NCI-H2227 (cell line): Measurements from ENCODE around the gene FAM161B.
A peak's percentile ranks its signal among the peaks of the same experiment; 100 is the strongest.
"Not testable (repeated sequence)": the region's sequence is repeated elsewhere in the genome, so short reads cannot be mapped to it uniquely, and the experiment has no call there.

Experiments
- DNase-seq: peaks from one replicate; lab custom pipeline; 2025; ENCODE audit not compliant: unreplicated experiment; lab: John Stamatoyannopoulos, UW

The FAM161B gene

DNA sequence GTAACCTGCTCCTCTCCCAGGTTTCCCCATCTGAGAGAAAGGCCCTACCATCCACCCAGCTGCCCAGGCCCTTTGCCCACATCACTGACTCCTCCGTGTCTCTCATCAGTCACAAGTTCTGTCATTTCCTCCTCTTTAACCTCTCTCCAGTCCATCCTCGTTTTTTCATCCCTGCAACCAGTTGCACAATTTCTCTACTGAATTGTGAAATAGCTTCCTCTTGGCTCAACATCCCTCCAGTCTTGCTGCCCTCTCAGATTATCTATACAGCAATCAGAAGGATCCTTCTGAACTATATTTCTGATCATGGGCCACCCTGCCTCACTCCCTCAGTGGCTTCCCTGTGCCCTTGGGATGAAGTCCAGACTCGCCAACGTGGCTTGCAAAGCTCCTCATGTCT, 6.8 kb downstream of the FAM161B start:
- no peak for DNase-seq

DNA sequence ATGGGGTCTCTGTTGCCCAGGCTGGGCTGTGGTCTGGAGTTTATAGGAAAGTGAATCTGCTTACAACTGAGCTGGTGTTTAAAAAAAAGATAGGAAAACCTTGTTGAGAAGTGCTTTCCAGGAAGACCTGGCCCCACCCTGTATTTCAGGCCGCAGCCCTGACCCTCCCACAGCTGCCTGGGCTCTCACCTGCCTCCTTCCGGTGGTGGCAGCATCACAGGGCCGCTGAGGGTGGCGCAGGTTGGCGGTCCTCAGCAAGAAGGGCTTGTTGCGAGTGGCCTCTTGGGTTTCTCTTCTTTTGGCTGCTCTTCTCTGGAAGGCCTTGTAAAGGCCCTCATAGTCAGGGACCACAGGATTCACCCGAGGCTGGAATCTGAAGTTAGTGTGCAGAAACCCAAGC, 7.7 kb downstream of the FAM161B start:
- DNase-seq = no peak

DNA sequence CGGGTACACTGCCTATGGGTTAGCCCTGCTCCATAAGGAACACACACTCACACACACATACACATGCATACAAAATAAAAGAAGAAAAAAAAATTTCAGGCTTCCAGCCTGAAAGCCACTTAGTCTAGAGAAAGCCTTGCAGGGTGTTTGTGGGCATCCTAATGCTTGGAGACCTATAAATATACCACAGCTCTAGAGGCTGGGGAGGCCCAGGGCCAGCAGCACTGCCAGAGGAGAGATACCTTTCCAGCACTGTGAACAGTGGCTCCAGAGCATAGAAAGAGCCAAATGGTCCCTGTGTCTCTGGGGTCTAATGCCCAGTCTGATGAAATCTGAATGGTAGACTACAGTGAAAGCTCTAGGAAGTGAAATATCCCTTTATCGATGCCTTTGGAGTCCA, 12.9 kb downstream of the FAM161B start:
- no peak for DNase-seq

DNA sequence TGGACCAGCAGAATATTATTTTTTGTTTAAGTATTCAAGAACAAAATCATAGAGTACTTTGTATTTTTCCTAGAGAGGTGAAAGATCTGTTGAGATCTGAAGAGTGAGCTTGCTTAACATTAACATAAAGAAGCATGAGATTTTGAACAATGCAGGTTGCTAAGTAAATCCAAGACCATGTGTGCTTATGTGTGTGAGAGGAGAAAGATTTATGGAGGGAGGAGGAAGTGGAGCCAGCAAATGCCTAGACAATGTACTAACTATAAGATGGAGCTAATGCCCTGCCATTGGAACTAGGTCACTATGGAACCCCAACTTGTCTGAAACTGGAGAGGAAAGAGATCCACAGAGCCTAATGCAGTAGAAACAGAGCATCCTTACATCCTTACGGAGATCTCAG, 13.3 kb downstream of the FAM161B start:
- no peak for DNase-seq

DNA sequence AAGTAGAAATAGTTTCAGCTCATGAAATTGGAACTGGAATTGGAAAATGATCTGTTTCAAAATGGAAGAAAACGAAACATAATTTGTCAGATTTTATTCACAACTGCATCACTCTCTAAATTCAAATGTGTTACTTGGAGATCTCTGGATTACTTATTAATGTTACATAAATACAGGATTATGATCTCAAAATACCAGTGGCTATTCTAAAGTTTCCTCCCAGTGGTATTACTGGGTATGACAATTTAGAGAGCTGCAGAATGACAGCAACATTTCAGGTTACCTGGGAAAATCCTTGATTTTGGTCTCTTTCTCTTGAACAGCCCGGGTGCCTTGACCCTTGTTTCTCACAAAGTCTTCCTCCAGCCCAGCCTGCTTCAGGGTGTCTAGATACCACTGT, 14.2 kb downstream of the FAM161B start:
- DNase-seq = peak; percentile 11

DNA sequence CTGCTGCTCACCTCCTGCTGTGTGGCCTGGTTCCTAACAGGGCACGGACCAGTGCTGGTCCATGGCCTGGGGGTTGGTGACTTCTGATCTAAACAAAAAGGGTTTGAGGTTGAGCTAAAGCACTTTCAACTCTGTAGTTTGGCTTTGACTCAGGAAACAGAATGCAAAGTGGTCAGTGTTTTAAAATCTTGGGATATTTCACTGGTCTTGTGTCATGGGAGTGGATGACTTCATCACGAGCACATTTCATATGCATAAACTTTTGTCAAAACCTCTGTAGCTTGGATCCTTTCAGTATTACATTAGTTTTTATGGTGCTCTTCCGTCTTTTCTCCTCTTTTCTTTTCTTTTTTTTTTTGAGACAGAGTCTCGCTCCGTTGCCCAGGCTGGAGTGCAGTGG, 25.6 kb downstream of the FAM161B start:
- no peak for DNase-seq

DNA sequence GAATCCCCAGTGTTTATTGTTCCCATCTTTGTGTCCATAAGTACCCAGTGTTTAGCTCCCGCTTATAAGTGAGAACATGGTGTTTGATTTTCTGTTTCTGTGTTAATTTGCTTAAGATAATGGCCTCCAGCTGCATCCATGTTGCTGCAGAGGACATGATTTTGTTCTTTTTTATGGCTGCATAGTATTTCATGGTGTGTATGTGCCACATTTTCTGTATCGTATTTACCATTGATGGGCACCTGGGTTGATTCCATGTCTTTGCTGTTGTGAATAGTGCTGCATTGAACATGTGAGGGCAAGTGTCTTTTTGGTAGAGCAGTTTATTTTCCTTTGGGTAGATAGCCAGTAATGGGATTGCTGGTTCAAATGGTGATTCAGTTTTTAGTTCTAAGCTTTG, 30.4 kb downstream of the FAM161B start:
- DNase-seq = not testable (repeated sequence)

DNA sequence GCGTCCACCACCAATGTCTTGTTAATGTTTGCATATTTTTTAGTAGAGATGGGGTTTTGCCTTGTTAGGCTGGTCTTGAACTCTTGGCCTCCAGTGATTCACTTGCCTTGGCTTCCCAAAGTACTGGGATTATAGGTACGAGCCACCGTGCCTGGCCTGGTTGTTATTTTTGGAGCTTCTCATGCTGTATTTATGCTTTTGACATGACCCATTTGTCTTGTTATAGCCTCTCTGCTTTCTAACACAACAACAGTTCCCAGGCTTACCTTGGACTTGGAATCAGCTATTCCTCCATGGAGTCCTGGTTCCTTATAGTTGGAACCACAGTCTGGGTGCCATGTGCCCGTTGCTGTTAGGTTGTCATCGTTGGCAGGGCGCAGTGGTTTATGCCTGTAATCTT, 33.6 kb downstream of the FAM161B start:
- DNase-seq = no peak

DNA sequence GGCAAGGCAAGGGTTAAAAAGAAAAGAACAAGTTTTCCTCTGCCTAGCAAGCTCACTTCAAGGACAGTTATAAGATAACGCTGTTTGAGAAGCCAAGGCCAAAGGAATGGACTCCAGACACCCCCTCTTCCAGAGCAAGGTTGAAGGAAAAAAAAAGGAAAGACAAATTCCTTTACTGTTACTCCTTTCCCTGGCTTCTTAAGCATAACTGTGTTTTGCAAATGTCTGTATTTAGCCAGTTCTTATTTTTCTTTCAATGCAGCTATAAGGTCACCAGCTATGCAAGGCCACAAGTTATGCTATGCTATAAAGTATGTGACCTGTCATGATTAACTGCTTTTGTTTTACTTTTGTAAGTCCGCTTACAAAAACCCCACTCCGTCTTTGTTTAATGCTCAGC, 36.6 kb downstream of the FAM161B start:
- no peak for DNase-seq

DNA sequence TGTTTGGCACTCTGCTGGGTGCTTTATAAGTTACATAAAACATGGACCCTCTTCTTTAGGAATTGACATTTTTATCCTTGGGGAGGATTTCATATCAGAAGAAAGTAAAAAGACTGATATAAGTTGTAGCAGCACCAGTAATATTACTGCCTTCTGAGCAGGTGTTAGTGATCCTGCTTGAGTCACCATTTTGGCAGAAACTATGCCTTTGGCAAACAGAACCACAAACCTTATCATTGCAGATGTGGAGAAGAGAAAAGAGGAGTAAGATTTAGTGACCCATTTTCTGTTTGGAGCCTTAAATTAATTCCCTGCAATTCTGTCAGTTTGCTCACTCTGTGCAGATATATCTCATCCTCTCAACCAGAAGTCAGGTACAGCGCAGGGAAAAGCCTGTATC, 40.2 kb downstream of the FAM161B start:
- DNase-seq = no peak

DNA sequence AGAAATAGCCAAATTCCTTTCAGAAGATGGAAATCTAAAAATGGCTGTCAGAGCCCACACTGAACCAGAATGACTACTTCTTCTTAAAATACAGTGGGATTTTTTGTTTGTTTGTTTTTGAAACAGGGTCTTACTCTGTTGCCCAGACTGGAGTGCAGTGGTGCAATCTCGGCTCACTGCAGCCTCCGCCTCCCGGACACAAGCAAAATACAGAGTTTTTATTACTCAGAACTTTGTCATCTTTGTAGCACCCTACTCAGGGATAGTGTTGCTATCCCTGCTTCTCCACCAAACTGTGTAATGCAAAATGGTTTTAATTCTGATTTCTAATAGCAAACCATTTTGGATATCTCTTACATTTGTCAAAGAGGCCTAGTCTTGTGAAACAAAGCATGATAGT, 46.9 kb downstream of the FAM161B start:
- no peak for DNase-seq

DNA sequence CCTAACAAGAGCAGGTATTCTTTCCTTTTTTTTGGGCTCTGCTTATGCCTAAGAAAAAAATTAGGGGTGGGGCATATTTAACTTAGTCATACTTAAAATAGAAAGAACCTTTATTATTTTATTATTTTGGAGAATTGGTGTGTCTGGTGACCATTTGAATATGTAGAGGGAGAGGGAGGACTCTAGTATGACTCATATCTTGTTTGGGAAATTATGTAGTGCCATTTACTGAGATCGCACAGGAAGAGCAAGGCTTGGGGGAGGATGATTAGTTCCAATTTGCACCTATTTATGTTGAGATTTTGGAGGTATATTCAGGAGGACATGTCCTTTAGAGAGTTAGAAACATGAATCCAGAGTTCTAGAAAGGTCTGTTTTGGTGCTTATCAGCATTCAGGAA, 53.4 kb downstream of the FAM161B start:
- no peak for DNase-seq

DNA sequence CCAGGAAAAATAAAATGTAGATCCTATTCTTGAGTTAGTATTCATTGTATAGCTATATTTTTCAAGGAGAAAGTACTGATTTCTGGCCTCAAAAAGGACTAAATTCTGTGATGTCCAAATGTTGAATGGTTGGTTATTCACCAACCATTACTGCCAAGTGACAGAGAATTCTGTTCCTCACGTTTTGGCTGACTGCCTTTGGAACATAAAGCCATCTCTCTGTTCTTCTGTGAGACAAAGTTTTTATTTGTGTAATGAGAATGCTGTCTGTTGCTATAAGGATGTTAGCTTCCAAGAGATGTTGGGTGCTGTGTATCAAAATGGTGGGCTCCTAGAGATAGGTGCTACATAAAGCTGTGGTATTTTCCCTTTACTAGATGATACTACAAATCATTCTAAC, 54.0 kb downstream of the FAM161B start:
- no peak for DNase-seq

DNA sequence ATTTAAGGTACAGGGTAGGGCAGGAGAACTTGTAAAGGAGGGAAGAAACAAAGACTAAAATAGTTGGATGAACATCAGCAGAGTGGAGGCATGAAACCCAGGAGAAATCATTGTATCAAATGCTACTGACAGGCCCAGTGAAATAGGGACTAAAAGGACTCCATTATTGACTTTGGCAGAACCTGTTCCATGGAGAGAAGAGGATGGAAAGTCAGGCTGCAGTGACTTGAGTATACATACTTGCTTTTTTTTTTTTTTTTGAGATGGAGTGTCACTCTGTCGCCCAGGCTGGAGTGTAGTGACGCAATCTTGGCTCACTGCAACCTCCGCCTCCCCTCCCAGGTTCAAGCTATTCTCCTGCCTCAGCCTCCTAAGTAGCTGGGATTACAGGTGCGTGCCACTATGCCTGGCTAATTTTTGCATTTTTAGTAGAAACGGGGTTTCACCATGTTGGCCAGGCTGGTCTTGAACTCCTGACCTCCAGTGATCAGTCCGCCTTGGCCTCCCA, 55.7 kb downstream of the FAM161B start:
- not testable (repeated sequence) for DNase-seq

DNA sequence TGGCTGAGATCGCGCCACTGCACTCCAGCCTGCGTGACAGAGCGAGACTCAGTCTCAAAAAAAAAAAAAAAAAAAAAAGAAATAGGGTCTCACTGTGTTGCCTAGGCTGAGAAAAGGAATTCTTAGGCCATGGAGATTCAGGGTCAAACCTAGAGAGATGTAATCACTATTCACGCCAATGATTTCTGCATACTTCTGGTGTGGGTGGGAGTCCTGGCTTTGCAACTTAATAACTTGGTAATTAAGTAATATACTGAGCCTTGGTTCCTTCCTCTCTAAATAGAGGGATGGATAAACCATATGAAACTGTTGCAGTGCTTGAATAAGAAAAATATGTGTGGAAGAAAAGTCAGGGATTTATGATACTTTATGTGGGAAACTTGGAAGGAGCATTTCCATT, 60.5 kb downstream of the FAM161B start:
- no peak for DNase-seq

DNA sequence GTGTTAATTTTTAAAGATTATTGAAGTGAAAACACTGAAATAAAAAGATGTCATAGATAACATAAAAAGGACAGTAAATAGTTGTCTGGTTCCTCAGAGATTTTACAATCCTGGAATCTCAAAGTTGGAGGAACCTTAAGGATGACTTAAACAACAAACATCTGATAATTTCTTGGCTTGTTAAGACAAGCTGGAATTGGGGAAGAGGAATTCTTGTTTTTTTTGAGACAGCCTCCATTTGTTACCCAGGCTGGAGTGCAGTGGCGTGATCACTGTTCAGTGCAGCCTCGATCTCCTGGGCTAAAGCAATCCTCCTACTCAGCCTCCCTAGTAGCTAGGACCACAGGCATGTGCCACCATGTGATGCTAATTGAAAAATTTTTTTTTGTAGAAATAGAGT, 60.9 kb downstream of the FAM161B start:
- no peak for DNase-seq

DNA sequence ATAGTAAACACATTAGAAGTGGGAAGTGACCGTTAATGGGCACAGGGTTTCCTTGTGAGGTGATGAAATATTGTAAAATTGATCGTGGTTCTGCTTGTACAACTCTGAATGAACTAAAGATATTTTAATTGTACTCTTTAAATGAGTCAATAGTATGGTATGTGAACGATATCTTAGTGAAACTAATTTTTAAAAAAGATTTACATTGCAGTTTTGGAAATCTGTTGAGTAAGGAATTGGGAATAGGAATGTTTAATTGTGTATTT, 61.5 kb downstream of the FAM161B start:
- DNase-seq = no peak

DNA sequence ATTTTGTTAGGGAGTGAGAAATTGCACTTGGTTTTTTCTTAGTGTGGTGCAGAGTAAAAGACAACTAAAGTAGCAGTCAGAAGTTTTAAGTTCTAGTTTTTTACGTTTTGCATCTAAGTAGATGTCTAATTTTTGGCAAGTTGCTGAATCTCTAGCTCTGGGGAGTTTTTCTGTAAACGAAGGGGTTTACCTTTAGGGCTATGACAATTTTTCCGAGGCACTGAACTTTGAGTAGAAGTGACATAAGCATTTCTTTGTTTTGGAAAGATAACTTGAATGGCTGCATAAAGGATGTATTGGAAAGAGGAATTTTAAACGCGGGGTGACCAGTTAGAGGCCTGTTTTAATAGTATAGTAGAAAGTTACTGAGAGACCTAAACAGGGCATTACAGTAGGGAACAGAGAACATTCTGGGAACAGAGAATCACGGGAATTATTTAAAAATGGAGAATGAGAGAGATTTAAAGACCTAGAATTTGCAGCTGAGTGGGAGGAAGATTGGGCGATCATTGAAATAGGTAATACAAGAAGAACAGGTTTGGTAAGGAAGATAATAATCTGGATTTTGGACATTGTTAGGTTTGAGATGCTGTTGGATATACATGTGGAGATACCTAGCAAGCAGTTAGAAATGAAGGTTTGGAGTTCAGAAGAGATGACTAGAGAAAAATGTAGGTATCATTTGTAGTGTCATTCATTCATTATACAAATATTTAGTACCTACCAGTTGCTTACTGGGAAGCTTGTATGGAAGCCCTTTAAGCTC, 62.0 kb downstream of the FAM161B start:
- no peak for DNase-seq

DNA sequence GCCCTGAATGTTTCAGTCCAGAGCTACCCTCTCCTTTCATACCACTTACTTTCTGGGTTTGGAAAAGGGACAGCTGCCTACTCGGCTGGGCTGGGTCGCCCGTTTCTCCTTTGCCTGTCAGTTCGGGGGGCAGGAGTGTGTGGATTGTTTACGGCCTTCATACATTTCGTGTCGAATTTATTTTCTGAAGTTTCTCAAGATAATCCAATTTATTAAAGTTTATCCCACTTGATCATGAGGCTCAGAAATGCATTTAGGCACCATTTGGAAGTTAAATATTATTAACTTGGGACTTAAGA, 62.6 kb downstream of the FAM161B start:
- no peak for DNase-seq

DNA sequence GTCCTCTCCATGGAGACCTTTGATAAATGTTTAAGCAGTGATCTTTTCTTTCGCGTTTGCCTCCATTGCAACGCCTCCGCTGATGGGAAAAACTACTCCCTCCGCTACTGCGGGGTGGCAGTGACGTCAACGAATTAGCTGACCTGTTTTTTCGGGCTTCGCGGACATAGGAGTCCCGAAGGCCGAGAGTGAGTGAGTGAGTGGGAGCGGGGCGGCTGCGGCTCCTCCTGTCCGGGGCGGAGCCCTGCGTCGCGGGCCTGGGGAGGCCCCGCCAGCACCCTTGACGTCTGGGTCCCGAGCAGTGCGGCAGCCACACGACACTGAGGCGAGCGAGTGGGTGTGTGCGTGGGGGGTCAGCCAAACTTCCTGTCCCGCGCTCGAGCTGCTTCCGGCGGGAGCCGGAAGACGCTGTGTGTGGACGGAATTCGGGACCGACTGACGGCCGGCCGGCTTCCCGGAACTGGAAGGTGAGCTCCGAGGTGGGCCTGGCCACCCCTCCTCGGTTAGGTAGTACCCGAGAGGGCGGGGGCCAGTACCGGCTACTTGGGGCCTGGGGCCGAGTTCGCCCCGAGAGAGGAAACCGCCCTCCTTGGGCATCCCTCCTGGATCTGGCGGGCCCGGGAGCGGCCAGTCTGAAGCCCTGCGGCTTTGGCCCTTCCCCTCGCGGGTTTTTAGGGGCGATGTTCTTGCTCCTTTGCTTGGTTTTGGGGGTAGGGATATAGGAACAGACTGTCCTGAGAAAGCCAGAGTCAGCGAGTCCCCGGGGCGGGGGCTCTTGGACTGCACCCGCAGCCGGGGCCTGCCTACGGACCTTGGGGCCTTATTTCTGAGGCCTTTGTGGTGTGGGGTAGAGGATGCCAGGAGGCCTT, 63.2 kb downstream of the FAM161B start, which contains the start of gene ZNF410:
Gene ZNF410, plus strand, starts transcription at position 411 of the 869 bp plus-strand sequence. CDS start 5,317 bp downstream, outside the sequence.
- DNase-seq = peak; percentile 96

DNA sequence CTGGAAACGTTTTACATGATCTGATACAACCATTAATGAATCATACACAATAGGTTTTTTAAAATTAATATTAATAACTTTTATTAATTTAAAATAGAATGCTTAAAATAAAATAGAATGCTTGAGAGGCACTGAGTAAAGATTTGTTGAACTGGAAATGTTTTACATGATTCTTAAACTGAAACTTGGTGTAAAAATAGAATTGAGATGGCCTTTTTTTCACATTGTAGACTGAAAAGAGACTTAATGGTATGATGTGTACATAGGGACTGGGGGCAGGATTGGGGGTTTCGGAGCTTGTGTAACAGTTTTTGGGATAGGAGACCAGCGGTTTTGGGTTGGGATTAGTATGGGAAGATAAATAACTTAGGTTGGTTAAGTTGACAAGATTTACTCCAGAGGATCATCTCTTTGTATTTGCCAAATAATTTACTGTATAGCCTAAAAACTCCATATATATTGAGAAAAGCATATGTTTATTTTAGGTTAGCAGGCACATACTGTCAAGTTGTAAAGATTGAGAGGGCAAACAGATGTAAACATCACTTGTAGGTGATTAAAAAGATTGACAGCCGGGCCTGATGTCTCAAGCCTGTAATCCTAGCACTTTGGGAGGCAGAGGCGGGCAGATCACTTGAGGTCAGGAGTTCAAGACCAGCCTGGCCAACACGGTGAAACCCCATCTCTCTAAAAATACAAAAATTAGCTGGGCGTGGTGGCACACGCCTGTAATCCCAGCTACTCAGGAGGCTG, 65.3 kb downstream of the FAM161B start:
- no peak for DNase-seq
